SIG-M5 treated with dmso at 0.1 percent for 504 hours (cell line): Measurements from ENCODE around the gene PRRG2.
A peak's percentile ranks its signal among the peaks of the same experiment; 100 is the strongest.

ENCODE experiments used
- DNase-seq: peaks from one replicate; lab custom pipeline; 2025; ENCODE audit not compliant: unreplicated experiment; lab: John Stamatoyannopoulos, UW

Gene PRRG2

DNA sequence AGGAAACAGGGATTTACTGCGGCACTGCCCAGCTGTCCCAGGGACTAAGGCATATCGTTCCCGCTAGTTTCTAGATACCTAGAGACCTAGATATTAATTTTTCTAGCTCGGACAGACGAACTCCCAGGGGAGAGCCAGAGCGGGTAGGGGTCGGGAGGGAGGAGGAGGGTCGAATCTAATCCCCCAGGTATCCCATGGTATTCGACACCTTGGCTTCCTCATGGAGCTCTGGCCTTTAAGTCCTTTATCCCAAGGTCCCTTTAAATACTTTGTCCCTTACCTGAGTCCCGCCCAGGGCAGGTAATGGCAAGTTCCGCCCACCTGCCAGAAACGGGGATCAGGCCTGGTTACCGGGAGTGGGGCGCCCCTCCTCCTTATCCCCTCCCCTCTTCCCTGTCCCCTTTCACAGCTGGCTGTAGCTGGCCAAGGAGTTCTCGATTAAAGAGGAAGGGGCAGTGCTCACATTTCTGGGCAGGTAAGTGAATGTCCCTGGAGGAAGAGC lies at the start of gene PRRG2:
Gene PRRG2 (plus strand): TSS at position 310 of the 502 bp plus-strand sequence. CDS start 1,904 bp downstream, outside the sequence.
- no peak for DNase-seq

- DNase-seq, result peak; percentile 78
These were observed 47.3 kb upstream of the PRRG2 start for GRCh38 chr19:49533551-49534488.

GRCh38 chr19:49534632-49535385 lies 46.3 kb upstream of the PRRG2 start:
- no peak for DNase-seq

- no peak for DNase-seq
These were observed 44.1 kb upstream of the PRRG2 start for GRCh38 chr19:49536921-49537462.

- no peak for DNase-seq
These were observed 42.5 kb upstream of the PRRG2 start for GRCh38 chr19:49538643-49539042.

DNA sequence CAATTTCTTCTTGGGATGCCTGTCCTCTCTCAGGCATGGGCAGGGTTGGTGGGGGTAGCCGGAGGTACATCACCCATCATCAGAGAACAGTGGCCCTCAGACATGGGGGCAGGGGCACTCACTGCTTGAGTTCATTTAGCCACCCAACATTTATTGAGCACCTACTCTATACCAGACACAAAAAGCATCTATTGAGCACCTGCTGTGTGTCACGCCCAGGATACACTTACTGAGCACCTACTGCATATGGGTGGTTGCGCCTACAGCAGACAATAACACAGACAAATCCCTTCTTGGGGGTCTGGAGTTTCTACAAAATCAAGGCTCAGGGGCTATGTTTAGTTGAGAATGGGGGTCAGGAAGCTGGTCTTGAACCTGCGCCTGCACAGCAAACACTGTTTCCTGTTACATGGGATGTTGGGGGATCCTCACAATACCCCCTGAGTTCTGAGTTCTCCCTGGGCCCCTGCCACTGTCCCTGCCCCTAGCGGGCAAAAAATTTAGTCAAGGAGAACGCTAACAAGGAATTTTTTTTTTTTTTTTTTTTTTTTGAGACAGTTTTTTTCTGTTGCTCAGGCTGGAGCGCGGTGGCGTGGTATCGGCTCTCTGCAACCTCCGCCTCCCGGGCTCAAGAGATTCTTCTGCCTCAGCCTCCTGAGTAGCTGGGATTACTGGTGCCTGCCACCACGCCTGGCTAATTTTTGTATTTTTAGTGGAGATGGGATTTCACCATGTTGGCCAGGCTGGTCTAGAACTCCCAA lies 41.7 kb upstream of the PRRG2 start:
- no peak for DNase-seq

GRCh38 chr19:49541914-49542313 lies 39.2 kb upstream of the PRRG2 start:
- no peak for DNase-seq

DNA sequence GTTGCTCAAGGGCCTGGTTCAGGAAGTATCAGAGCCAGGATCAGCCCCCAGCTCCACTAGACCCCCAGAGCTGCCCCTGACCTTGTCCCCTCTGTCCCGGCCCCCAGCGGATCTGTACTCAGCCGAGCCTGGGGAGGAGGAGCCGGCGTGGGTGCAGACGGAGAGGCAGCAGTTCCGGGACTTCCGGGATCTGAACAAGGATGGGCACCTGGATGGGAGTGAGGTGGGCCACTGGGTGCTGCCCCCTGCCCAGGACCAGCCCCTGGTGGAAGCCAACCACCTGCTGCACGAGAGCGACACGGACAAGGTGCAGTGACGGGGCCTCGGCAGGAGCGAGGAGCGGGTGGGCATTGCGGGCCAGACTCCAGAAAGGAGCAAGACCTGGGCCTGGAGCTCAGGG lies 38.7 kb upstream of the PRRG2 start:
- no peak for DNase-seq

DNA sequence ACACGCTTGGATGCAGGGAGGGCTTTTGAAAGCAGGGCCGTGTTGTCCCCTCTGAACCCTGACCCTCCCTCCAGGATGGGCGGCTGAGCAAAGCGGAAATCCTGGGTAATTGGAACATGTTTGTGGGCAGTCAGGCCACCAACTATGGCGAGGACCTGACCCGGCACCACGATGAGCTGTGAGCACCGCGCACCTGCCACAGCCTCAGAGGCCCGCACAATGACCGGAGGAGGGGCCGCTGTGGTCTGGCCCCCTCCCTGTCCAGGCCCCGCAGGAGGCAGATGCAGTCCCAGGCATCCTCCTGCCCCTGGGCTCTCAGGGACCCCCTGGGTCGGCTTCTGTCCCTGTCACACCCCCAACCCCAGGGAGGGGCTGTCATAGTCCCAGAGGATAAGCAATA lies 38.1 kb upstream of the PRRG2 start:
- DNase-seq, result no peak

DNA sequence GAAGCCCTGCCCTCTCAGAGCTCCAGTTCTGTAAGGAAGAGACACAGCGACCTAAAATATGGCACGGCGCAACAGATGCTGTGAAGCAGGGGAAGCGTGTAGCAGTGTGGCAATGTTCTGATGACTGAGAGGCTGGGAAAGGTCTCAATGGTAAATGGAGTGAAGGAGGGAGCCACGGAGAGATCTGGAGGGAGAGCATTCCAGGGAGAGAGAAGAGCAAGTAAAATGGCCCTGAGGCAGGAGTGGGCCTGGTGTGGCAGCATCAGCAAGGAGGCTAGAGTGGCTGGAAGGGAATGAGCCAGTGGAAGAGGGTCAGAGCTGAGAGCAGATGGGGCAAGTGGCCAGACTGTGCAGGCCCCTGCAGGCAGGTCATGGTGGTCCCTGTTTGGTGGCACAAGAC lies 37.0 kb upstream of the PRRG2 start:
- no peak for DNase-seq

GRCh38 chr19:49546825-49547565 lies 34.1 kb upstream of the PRRG2 start:
- peak; percentile 75 for DNase-seq

GRCh38 chr19:49549045-49549444 lies 32.1 kb upstream of the PRRG2 start:
- no peak for DNase-seq

GRCh38 chr19:49551531-49551930 lies 29.6 kb upstream of the PRRG2 start:
- no peak for DNase-seq

GRCh38 chr19:49552749-49553148 lies 28.4 kb upstream of the PRRG2 start:
- DNase-seq, result no peak

DNA sequence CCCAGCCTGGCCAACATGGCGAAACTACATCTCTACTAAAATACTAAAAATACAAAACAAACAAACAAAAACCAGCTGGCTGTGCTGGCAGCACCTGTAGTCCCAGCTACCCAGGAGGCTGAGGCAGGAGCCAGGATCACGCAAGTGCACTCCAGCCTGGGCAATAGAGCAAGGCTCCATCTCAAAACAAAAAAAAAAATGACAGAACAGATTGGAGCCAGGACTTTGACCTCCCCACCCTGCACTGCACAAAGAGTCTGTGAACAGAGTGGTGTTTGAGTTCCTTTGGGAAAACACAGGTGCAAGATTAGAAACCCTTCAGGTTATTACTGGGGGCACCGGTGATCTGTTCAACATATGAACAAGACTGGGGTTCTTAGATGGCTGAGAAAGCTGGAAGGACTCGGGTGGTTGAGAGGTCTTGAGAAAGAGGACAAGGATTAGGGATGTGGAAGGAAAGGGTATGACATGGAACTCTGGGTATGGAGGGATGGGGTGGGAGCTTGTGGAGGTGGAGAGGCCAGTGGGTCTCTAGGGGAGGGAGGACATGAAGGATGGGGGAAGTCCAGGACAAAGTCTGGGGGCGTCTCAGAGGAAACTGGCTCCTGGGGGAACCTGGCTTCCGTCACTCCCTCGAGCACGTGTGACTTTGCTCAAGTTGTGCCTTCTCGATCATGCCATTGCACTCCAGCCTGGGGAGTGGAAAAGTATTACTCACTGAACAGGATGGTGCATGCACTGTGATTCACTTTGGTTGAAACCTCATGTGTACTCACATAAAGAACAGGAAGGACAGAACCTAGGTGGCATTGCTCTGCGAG lies 27.5 kb upstream of the PRRG2 start:
- DNase-seq, result no peak

GRCh38 chr19:49554701-49555181 lies 26.4 kb upstream of the PRRG2 start:
- no peak for DNase-seq

DNA sequence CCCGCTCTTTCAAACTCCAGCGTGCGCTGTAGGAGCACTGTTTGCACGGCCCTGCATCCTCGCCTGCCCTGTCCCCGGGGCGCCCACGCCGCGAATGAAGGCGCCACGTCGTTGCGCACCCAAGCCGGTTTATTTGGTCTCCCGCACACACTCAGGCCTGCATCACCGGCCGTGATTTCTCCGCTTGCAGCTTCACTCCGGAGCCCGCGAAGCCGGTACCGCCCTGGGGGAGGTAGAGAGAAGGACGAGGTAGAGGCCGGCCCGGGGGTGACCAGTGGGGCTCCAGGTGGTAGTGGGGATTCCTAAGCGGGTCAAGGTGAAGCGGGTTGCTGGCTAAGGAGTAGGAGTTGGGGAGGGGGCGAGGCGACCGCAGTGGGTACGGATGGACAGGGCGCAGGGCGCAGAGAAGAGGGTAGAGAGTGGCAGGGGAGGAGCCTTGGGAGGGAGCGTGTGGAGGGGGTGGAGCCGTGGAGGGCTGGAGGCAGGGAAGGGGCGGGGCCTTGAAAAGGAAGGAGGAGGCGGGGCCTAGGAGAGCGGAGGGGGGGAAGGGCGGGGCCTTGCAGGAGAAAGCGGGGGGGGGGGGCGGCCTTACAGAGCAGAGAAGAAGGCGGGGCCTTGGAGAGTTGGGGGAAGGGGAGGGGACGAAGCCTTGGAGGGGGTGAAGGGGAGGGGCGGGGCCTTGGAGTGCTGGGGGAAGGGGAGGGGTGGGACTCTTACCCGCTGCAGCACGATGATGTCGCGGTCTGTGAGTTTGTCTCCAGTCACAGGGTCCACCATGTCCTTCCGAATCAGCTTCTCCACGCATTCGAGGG lies 25.3 kb upstream of the PRRG2 start:
- peak; percentile 25 for DNase-seq
